Measurements from ENCODE around the gene PDF.

- TF ChIP-seq, protein P1, sequence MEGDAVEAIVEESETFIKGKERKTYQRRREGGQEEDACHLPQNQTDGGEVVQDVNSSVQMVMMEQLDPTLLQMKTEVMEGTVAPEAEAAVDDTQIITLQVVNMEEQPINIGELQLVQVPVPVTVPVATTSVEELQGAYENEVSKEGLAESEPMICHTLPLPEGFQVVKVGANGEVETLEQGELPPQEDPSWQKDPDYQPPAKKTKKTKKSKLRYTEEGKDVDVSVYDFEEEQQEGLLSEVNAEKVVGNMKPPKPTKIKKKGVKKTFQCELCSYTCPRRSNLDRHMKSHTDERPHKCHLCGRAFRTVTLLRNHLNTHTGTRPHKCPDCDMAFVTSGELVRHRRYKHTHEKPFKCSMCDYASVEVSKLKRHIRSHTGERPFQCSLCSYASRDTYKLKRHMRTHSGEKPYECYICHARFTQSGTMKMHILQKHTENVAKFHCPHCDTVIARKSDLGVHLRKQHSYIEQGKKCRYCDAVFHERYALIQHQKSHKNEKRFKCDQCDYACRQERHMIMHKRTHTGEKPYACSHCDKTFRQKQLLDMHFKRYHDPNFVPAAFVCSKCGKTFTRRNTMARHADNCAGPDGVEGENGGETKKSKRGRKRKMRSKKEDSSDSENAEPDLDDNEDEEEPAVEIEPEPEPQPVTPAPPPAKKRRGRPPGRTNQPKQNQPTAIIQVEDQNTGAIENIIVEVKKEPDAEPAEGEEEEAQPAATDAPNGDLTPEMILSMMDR (IDR thresholded peaks at IDR 0.05; ENCODE audit: low read depth, low read length), result no peak
- TF ChIP-seq, protein P2, sequence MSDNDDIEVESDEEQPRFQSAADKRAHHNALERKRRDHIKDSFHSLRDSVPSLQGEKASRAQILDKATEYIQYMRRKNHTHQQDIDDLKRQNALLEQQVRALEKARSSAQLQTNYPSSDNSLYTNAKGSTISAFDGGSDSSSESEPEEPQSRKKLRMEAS (IDR thresholded peaks at IDR 0.05; ENCODE audit: low read depth, low read length), result no peak
- TF ChIP-seq POLR2A (IDR thresholded peaks at IDR 0.05; ENCODE audit: extremely low read depth, insufficient read length) (no peak), MYC (IDR thresholded peaks at IDR 0.05; ENCODE audit: low read depth, low read length) (no peak)
Observed at GRCh38 chr16:69334696-69335095, 4.3 kb upstream of the PDF start.

Data from NB4 (cell line).